AG10803 (cell line): Measurements from ENCODE around the gene MAP3K6.
A peak's percentile ranks its signal among the peaks of the same experiment; 100 is the strongest.

Experiments used
- DNase-seq: peaks from one replicate; pipeline ENCODE4 v3.0.0; 2010; ENCODE audit warnings: low read depth
- H3K4me3 ChIP-seq: 2 replicates; pipeline ENCODE4 v1.5.1; 2011; ENCODE audit warnings: mild to moderate bottlenecking, low read length, control low read depth
- CTCF ChIP-seq: conservative IDR thresholded peaks from 2 replicates; pipeline ENCODE4 v1.5.1; 2011; ENCODE audit warnings: mild to moderate bottlenecking, low read length, control low read depth, inconsistent platforms

The MAP3K6 gene

GRCh38 chr1:27318596-27318995, 48.2 kb downstream of the MAP3K6 start:
- no peak overlapping the region for H3K4me3 ChIP-seq
- peak; percentile 81 for DNase-seq
- no peak for TF ChIP-seq CTCF

- no peak for TF ChIP-seq CTCF
- no peak overlapping the region for H3K4me3 ChIP-seq
- no peak for DNase-seq
These were observed 48.6 kb downstream of the MAP3K6 start for GRCh38 chr1:27318136-27318535.

- TF ChIP-seq CTCF = no peak
- no peak for DNase-seq
- H3K4me3 ChIP-seq = no peak overlapping the region
These were observed 49.9 kb downstream of the MAP3K6 start for GRCh38 chr1:27316860-27317259.

GRCh38 chr1:27314737-27315136, 52.0 kb downstream of the MAP3K6 start:
- no peak overlapping the region for H3K4me3 ChIP-seq
- no peak for DNase-seq
- no peak for TF ChIP-seq CTCF

GRCh38 chr1:27314169-27314568, 52.6 kb downstream of the MAP3K6 start:
- H3K4me3 ChIP-seq = no peak overlapping the region
- no peak for TF ChIP-seq CTCF
- no peak for DNase-seq

- no peak for TF ChIP-seq CTCF
- DNase-seq = no peak
- H3K4me3 ChIP-seq = no peak overlapping the region
These were observed 58.7 kb downstream of the MAP3K6 start for GRCh38 chr1:27307874-27308598.
